GF-D8 (cell line): ENCODE data around the gene FGFR1OP2.

Experiments
- DNase-seq: peaks from one replicate; lab custom pipeline; 2025; lab: John Stamatoyannopoulos, UW

The FGFR1OP2 gene

DNA sequence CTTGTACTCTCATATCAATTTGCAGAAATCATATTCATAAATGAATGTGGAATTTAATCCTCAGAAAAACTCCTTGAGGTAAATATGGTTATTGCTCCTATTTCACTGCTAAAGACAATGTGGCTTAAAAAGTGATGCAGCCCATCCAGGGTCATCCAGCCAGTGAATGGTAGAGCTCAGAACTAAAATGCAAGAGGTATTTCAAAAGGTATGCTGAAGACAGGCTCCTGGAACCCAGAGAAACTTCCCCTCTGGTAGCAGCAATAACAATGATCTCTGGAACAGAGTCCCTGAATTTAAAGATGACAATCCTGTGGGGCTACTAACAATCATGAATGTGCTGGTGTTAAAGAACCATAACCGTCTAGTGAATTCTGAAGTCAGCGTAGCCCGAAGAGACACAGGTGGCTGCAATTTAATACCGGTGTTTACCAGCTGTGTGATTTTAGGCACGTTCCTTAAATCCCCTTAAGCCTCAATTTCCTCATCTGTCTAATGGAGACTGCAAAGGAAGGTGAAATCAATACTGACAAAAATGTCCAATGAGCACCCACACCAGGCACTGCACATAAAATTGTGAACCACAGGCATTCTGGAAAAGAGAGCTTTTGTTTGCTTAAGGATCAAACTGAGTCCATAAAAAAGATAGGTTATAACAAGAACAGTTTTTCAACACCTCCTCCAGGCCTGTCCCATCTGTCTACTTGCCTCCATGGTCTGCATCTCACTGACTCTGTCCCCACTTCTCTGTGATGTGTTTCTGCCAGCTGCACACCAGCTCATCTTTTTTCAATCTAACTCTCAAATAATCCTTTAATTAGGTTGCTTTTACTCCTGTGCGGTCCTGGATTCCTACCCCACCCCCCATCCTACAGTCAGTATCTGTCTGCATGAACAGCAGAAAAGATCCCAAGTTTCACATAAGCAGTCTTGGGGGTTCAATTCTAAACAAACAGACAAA, 65.4 kb downstream of the FGFR1OP2 start:
- no peak for DNase-seq

- DNase-seq = no peak
Measured at GRCh38 chr12:27005495-27005894, 67.2 kb downstream of the FGFR1OP2 start.

GRCh38 chr12:27006797-27007467, 68.7 kb downstream of the FGFR1OP2 start:
- DNase-seq = no peak

DNA sequence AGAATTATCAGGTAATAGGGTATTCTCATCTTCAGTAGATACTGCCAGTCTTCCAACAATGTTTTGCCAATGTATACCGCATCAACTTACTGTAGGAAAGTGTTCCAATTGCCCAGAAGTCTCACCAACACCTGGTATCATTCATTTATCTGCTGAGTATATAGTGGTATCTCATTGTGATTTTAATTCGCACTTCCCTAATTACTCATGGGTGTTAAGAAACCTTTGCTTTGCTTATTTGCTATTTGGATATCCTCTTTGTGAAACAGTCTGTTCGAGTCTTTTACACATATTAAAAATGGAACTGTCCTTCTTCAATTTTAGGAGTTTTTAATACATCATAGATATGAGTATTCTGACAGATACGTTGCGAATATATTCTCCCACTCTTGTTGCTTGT, 69.8 kb downstream of the FGFR1OP2 start:
- DNase-seq = no peak

GRCh38 chr12:27009881-27010301, 71.6 kb downstream of the FGFR1OP2 start:
- peak; percentile 24 for DNase-seq

DNA sequence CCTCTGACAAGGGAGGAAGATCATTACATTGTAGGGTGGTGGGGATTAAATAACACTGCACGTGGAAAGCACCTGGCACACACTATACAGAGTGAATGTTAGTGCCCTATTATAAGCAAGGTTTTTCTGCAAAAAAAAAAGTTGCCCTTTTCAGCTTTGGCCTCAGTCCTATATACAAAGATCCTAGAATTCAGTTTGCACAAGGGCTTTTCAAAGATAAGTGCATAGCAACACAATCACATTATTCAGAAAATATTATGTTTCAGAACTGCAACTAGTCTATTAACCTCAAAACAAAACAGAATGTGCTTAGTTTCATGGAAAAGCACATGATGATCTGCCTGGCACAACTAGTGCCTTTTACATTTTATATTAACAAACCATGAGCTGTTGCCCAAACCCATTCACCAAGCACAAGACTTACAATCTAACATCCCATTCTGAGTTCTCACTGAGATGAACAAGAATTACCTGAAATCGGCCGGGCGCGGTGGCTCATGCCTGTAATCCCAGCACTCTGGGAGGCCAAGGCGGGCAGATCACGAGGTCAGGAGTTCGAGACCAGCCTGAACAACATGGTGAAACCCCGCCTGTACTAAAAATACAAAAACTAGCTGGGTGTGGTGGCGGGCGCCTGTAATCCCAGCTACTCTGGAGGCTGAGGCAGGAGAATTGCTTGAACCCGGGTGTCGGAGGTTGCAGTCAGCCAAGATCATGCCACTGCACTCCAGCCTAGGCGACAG, 74.1 kb downstream of the FGFR1OP2 start:
- DNase-seq = no peak

- no peak for DNase-seq
Measured at GRCh38 chr12:27012982-27013255, 74.6 kb downstream of the FGFR1OP2 start.

DNA sequence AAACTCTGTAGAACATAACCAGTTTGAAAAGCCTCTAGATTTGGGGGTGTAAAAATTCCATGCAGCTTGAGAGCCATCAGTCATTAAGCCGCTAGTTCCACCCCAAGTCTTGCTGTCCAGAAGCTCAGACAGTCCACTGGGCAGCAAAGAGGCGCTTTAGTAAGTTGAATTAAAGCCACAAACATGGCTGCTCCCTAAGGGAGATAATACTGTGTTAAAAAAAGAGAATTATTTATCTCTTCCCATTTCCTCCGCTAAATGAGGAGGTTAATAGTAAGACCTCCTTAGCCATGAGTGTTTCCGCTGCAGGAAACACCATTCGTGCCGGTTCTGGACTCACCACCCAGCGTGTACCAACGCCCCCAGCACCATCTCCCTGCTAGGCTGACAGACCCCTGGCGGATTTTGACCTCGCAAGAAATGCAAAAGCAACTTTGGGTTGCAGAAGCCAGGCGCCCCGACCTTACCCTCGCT, 75.4 kb downstream of the FGFR1OP2 start:
- DNase-seq = no peak

DNA sequence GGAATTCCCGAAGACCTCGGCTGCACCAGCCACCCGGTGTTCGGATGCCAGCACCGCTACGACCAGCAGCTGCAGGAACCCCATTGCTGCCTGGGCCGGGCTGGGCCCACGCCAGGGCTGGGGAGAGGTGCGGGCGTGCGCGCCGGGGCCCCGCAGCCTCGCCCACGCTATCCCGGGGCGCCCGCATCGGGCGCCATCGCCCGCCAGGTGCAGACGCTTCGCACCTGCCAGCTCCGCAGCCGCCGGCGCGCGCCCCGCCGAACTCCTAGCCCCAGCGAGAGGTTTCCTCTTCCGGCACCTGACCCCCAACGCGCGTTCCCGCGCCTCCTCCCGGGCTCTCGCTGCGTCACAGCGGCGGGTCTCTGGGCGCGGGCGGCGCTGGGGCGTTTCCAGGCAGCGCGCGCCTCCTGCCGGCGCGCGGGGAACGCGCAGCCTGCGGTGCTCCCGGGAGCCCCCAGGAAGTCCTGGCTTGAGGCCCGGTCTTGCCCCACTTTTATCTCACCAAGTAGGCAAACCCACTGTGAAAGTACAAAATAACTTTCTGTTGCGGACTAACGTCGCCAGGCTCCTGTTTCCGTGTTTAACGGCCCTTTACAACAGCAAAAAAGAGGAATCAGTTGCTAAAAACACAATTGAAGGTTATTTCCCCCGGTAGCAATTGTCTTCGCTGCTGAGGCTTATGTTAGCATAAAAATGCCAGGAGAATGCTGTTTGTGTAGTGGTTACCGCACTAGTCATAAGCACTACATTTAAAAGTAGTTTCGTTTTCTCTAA, 76.0 kb downstream of the FGFR1OP2 start, which contains the start of gene TM7SF3:
TM7SF3 (minus strand) TSS at position 300 of the 774 bp plus-strand sequence; CDS start at position 84, 216 bp downstream.
- peak; percentile 98 for DNase-seq

GRCh38 chr12:27014859-27015729, 76.8 kb downstream of the FGFR1OP2 start:
- peak; percentile 51 for DNase-seq

- peak; percentile 72 for DNase-seq
Measured at GRCh38 chr12:27015730-27016076, 77.4 kb downstream of the FGFR1OP2 start.
